NCI-H1105 treated with DMSO at 0.1 percent for 48 hours (cell line): ENCODE data around the gene ZMIZ1.

Source experiments
- DNase-seq: peaks from one replicate; lab custom pipeline; 2025; lab: John Stamatoyannopoulos, UW

The ZMIZ1 gene

GRCh38 chr10:79068562-79069324 lies at the start of gene ZMIZ1:
TSS of gene ZMIZ1 (plus strand) at chr10:79068966. CDS start at chr10:79201633, 132,667 bp downstream.
- DNase-seq = peak; percentile 83

DNA sequence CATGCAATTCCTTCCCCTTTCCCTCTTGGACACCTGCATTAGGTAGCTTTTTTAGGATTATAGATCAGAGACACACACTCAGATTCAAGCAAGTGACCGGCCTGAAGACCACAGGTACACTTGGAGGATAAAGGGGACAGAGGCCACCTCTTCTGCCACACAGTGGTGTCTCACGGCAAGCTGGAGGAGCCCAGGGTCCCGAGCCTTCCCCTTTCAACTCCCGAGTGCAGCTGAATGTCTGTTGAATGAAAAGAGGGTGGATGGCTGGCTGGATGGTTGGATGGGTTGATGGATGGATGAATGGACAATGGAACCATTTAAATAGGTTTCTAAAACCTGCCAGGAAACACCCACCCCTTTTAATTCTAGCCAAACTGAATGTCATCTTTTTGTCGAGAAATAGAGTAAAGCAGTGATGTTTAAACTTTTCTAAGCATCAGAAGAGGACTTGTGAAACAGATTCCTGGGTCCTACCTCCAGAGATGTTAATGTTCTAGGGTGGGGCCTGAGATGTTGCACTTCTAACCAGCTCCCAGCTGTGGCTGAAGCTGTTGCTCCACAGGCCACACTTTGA lies 49.2 kb upstream of the ZMIZ1 start:
- no peak for DNase-seq

GRCh38 chr10:79020015-79020491 lies 48.7 kb upstream of the ZMIZ1 start:
- DNase-seq = no peak

GRCh38 chr10:79020605-79021004 lies 48.2 kb upstream of the ZMIZ1 start:
- DNase-seq = no peak

- no peak for DNase-seq
Observed at GRCh38 chr10:79021331-79021907, 47.3 kb upstream of the ZMIZ1 start.

GRCh38 chr10:79021948-79022499 lies 46.7 kb upstream of the ZMIZ1 start:
- DNase-seq = no peak

DNA sequence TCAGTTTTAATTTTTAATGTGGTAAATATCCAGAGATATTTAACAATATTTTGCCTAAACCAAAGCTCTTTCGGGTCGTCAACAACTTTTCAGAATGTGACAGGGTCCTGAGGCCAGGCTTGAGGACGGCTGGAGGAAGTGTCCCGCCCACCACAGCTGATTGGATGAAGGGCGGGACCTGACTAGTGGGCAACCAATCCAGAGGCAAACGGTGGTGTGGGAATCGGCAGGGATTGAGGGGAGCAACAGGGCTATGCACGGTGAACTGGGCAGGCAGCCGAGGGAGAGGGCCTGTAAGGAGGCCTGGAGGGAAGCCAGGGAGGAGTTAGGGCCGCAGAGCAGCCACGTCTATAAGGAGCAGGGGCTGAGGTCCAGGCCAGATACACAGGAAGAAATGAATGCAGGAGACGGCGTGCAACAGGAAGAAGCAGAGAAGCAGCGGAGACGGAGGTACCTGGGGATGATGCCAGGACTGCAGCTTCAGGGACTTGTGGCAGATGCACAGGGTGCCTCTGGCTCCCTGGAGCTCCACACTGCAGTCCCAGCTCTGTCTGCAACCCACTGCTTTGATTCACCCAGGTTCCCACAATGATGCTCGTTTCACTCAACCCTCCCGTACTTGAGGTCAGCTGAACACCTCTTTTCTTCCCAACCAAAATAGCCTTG lies 46.1 kb upstream of the ZMIZ1 start:
- no peak for DNase-seq

DNA sequence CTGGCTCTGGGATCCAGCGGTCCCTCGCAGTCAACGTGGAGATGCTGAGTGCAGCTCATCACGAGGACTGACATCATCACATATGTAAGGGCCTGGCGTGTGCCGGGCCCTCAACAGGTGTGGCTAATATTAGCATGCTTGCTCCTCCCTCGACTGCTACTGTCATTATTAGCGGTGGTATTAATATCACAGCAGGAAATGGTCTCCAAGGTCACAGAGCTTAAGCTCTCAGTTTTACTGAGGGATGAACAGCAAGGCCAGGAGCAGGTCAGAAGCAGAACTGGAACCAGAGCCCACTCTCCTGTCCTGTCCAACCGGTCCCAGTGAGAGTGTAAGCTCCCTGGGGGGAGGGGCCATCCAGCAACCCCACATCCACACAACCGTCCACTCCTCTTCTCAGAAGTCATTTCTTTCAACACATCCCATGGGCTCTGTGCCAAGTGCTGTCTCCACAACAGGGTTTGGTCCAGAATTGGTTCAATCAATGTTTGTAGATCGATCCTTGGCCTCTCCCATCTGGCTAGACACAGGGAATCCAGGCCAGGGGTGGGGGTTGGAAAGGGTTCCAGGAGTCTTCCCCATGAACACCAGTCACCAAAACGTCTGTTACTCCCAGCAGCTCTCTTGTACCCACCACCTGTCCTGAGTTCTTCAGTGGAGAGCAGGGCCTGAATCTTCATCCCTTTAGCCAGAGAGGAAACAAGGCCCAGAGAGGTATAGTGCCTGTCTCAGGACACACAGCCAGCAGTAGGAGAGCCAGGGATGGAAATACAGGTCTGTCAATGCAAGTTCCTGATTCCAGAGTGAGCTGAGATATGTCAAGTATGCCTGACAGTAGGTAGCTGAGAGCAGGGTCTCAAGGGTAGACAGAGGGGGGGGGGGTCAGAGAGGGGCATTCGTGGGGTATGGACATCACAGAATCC lies 45.3 kb upstream of the ZMIZ1 start:
- DNase-seq = no peak

GRCh38 chr10:79024296-79024695 lies 44.5 kb upstream of the ZMIZ1 start:
- DNase-seq = no peak

DNA sequence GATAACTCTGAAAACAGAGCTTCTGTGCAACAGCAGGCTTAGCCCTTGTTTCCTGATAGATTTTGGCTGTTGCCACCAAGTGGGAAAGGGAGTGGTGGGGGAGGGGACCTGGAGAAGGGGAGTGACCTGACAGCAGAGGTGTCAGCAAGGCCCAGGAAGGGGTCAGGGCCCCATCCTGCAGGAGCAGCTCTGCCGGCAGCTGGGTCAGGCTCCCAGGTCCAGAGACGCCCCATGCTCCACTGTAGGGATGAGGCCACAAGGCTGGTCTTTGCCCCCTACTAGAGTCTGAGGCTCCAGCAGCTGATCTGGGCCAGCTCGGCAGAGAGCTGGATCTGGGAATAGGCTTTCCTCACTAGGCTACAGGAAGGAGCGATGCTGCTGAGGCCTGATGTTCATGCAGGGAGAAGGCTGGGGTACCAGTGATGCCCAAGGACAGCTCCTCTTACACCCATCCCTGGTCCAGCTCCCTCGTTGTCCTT lies 44.0 kb upstream of the ZMIZ1 start:
- no peak for DNase-seq

DNA sequence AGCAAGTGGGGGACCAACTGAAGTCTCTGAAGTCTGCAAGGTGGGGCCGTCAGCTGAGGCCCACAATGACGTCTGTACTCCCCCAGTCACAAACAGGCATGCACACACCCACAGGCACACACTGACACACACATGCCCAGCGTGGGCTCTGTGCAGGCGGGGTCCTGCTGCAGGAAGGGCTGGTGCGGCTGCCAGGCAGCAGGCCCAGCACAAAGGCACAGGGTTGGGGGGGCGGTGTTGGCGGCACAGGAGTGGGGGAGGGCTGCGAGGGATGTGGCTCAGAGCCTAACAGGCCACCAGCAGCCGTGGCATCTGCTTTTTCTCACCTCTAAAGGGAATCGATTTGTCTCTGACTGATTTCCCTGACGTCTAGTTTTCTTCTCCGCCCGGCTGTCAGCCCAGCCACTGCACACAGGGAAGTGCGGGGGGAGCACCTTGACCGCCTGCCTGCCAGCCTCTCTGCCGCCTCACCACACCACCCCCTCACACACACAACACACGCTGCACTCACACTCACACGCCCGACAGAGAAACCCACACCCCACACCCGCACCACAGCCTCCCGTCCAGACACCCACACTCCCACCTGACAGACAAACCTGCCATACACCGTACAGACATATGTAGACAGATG lies 43.5 kb upstream of the ZMIZ1 start:
- no peak for DNase-seq

DNA sequence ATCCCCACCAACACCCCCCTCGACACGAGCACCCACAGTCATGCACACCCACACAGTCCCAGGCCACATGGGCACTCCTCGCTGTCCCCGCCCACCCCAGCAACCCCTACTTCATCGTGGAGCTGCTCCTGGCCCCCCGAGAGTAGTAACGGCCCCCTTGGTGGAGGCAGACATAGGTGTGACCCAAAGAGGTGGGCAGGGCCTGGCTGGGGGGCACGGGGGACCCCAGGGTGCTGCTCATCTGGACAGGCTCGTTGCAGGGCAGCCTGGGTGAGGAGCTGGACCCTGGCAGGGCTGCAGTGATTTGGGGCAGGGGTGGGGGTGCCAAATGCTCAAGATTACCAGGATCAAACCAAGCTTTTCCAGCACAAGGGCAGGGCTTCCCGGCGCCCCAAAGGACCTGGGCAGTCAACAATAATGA lies 42.4 kb upstream of the ZMIZ1 start:
- no peak for DNase-seq

GRCh38 chr10:79026806-79027146 lies 42.0 kb upstream of the ZMIZ1 start:
- DNase-seq = no peak

- no peak for DNase-seq
Observed at GRCh38 chr10:79027147-79028055, 41.4 kb upstream of the ZMIZ1 start.

DNA sequence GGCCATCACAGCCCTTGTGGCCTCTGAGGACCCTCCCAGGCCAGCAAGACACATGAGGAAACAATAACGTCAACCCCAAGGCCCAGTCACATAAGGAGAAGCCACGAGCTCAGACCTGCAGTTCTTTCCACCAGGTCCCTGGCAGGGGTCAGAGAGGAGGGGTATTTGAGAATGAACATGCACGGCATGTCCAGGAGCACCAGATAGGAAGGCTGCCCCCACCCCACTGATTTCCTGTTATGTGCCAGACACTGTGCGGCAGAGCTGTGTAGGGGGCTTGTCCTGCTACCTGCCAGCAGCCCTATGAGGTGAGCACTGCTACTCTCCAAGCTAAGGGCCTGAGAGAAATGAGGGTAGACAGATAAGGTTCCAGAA lies 40.7 kb upstream of the ZMIZ1 start:
- no peak for DNase-seq

DNA sequence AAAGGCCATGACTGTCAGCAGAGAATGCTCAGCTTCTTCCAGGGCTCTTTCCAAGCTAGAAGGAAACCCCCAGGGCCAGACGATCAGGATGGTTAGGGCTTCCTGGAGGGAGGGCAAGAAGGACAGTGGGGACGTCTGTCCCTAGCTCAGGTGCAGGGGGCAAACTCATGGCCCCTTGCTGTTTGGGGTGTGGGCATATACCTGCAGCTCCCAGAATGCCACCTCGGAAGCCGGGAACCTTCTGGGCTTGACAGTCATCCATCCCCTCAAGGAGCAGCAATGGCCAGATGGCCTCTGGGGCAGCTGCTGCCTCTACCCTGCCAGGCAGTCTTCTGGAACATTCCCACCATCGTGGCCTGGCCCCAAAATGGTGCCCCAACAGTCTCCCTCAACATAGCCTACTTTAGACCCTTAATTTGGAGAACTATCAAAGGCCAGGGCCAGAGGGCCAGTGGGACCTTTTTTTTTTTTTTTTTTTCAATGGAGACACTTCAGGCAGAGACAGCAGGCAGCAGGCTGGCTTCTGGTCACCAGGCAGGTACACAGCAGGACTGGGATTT lies 40.2 kb upstream of the ZMIZ1 start:
- DNase-seq = no peak

- DNase-seq = no peak
Observed at GRCh38 chr10:79029478-79030390, 39.0 kb upstream of the ZMIZ1 start.

- no peak for DNase-seq
Observed at GRCh38 chr10:79030705-79031104, 38.1 kb upstream of the ZMIZ1 start.
